SK-MEL-5 (cell line): ENCODE results near the gene NPFF. TPM values are rescaled to one million over a fixed set of nuclear protein-coding genes. Genes with fewer than 3 reads are reported as not detected.
A peak's percentile ranks its signal among the peaks of the same experiment; 100 is the strongest.
"Not testable (repeated sequence)": the region's sequence is repeated elsewhere in the genome, so short reads cannot be mapped to it uniquely, and the experiment has no call there.

ENCODE experiments used
- DNase-seq: peaks from one replicate; pipeline ENCODE4 v3.0.0-alpha.2; 2016; ENCODE audit warnings: low read depth, low spot score
- in situ Hi-C: cut with HindIII; loops from 2 replicates; pipeline ENCODE4 v1.10.0; 2016; ENCODE audit warnings: low sequenced_read_pairs, high pct_unique_total_duplicates, low pct_unique_long_range_greater_than_20kb
- polyA plus RNA-seq, 2 experiments: library from polyadenylated mRNA; depleted of rRNA; stranded (reverse); fragments of >200 nt; gene quantifications; 2 replicates each; pipeline ENCODE4 v1.2.3, GENCODE V29; 2015
- total RNA-seq: library from RNA; depleted of rRNA; stranded (reverse); fragments of >200 nt; shearing (Covaris generic); gene quantifications from 2 replicates; pipeline ENCODE4 v1.2.3, GENCODE V29; 2014; rRNA removed

Gene NPFF
- not detected in 2 replicates for total RNA-seq
- 0.64 TPM in 1 of 2 replicates, not detected in the other for polyA plus RNA-seq (2015; cell fraction: cytosol; rRNA removed)
- polyA plus RNA-seq (2015; cell fraction: nucleus; rRNA removed): not detected in 2 replicates

- in situ Hi-C loops: no loop called here
- no peak for DNase-seq
Measured at GRCh38 chr12:53506881-53507602, at the start of gene NPFF. NPFF (minus strand) TSS chr12:53507484; CDS start chr12:53507474, 10 bp downstream.

GRCh38 chr12:53552361-53553327, 45.4 kb upstream of the NPFF start:
- in situ Hi-C loops: no loop called here
- DNase-seq: no peak

GRCh38 chr12:53551889-53552291, 44.6 kb upstream of the NPFF start:
- peak; percentile 26 for DNase-seq
- in situ Hi-C loops: no loop called here

- no peak for DNase-seq
- in situ Hi-C loops: no loop called here
Measured at GRCh38 chr12:53550595-53550994, 43.3 kb upstream of the NPFF start.

GRCh38 chr12:53550131-53550530, 42.8 kb upstream of the NPFF start:
- in situ Hi-C loops, DNase-seq: not testable (repeated sequence)

- DNase-seq, in situ Hi-C loops: not testable (repeated sequence)
Measured at GRCh38 chr12:53548354-53548753, 41.1 kb upstream of the NPFF start.

- DNase-seq: peak; percentile 82
- in situ Hi-C loops: no loop called here
Measured at GRCh38 chr12:53543539-53543938, 36.3 kb upstream of the NPFF start.

GRCh38 chr12:53539526-53539925, 32.2 kb upstream of the NPFF start:
- no peak for DNase-seq
- in situ Hi-C loops: no loop called here

- in situ Hi-C loops: no loop called here
- peak; percentile 92 for DNase-seq
Measured at GRCh38 chr12:53538209-53538689, 31.0 kb upstream of the NPFF start.

GRCh38 chr12:53536962-53537361, 29.7 kb upstream of the NPFF start:
- DNase-seq: no peak
- in situ Hi-C loops: no loop called here

- in situ Hi-C loops: no loop called here
- peak; percentile 87 for DNase-seq
Measured at GRCh38 chr12:53533471-53533870, 26.2 kb upstream of the NPFF start.

GRCh38 chr12:53532524-53533445, 25.5 kb upstream of the NPFF start:
- in situ Hi-C loops: no loop called here

GRCh38 chr12:53532021-53532420, 24.7 kb upstream of the NPFF start:
- DNase-seq: no peak
- in situ Hi-C loops: no loop called here

More at GRCh38 chr12:53532524-53533445, 25.5 kb upstream of the NPFF start:
- peak; percentile 68 for DNase-seq

GRCh38 chr12:53530920-53531319, 23.6 kb upstream of the NPFF start:
- DNase-seq: no peak

GRCh38 chr12:53530061-53530460, 22.8 kb upstream of the NPFF start:
- DNase-seq: no peak
- in situ Hi-C loops: no loop called here

More at GRCh38 chr12:53530920-53531319, 23.6 kb upstream of the NPFF start:
- in situ Hi-C loops: no loop called here

- no peak for DNase-seq
- in situ Hi-C loops: no loop called here
Measured at GRCh38 chr12:53524476-53524875, 17.2 kb upstream of the NPFF start.

- DNase-seq: no peak
- in situ Hi-C loops: no loop called here
Measured at GRCh38 chr12:53523131-53523530, 15.8 kb upstream of the NPFF start.
